ENCODE results near the gene CAND1. TPM values are rescaled to one million over a fixed set of nuclear protein-coding genes. Genes with fewer than 3 reads are reported as not detected.

Gene CAND1
- polyA plus RNA-seq, 2 of the 4 experiments (the other 2 are of a cell fraction), result 70.3 to 185 TPM

GRCh38 chr12:67315661-67316060, 46.5 kb downstream of the CAND1 start:
- DNase-seq (ENCODE audit: low read depth in 1 of 2, low spot score in 1 of 2), result no peak
- CTCF ChIA-PET, result no interaction called here
- Histone ChIP-seq H3K27ac (no peak overlapping the region), H3K9me3 (no peaks in the 10 kb centered on the region), H3K4me2 (no peak overlapping the region), H3K4me3 (no peak overlapping the region), H3K4me1 (no peaks in the 10 kb centered on the region)
- ATAC-seq, result no peak
- no peak for TF ChIP-seq ATOH8 (CRISPR knock-in tag; IDR thresholded peaks at IDR 0.05; ENCODE audit: low read depth)
- TF ChIP-seq HOXB13 (CRISPR knock-in tag; IDR thresholded peaks at IDR 0.05; ENCODE audit: low read depth), result no peak
- TF ChIP-seq POLR2AphosphoS2 (conservative IDR thresholded peaks at IDR 0.05; ENCODE audit: low read length), result no peak
- TF ChIP-seq EHF (CRISPR knock-in tag; IDR thresholded peaks at IDR 0.05), result no peak
- TF ChIP-seq E2F6 (IDR thresholded peaks at IDR 0.05; ENCODE audit: borderline replicate concordance, low read depth), result no peak
- no peak for TF ChIP-seq CBX8 (IDR thresholded peaks at IDR 0.05)
- TF ChIP-seq MAFK (IDR thresholded peaks at IDR 0.05; ENCODE audit: partially characterized antibody), result no peak
- no peak for TF ChIP-seq TP53 (CRISPR knock-in tag; IDR thresholded peaks at IDR 0.05)
- no peak for TF ChIP-seq MYC (IDR thresholded peaks at IDR 0.05; ENCODE audit: borderline replicate concordance, low read length)
- WGBS (ENCODE audit: missing lambda C conversion rate), result 99% methylated on average over 1 of the region's 1 CpG
- POLR2A ChIA-PET, result interaction anchor here (0.7 kb wide), 1 partner anchor 40 kb away, joined by 3 read pairs; no protein-coding TSS in a partner anchor
- peak; percentile 43 for FAIRE-seq

- ChIA-PET CTCF (interaction anchor here (1.2 kb wide), 1 partner anchor 16 kb away, joined by 3 read pairs; no protein-coding TSS in a partner anchor), POLR2A (no interaction called here)
- Histone ChIP-seq H3K4me2 (no peak overlapping the region), H3K27ac (no peak overlapping the region), H3K4me1 (no peaks in the 10 kb centered on the region), H3K9me3 (peaks cover 10% of the 10 kb centered on the region; the same call in 2 of the 3 replicates), H3K4me3 (no peak overlapping the region)
- TF ChIP-seq POLR2AphosphoS2 (conservative IDR thresholded peaks at IDR 0.05; ENCODE audit: low read length), result 0 out of 2 replicates have a peak, but pooled peaks have one; percentile 63
- TF ChIP-seq FOSL2 (IDR thresholded peaks at IDR 0.05), result no peak
- TF ChIP-seq FOSL2 (CRISPR knock-in tag; IDR thresholded peaks at IDR 0.05), result no peak
- no peak for DNase-seq (ENCODE audit: low read depth in 1 of 2, low spot score in 1 of 2)
- ATAC-seq, result no peak
- 85% methylated on average over 3 of the region's 3 CpGs for WGBS (ENCODE audit: missing lambda C conversion rate)
- no peak for FAIRE-seq
These were observed 49.6 kb downstream of the CAND1 start for GRCh38 chr12:67318786-67319185.

GRCh38 chr12:67319936-67320335, 50.8 kb downstream of the CAND1 start:
- H3K4me2 ChIP-seq, result no peak overlapping the region
- no peak overlapping the region for H3K27ac ChIP-seq
- H3K4me3 ChIP-seq, result no peak overlapping the region
- TF ChIP-seq ELK1 (IDR thresholded peaks at IDR 0.05; ENCODE audit: low read depth, low read length), result no peak
- TF ChIP-seq HDAC2 (IDR thresholded peaks at IDR 0.05), result no peak
- TF ChIP-seq FOXS1 (CRISPR knock-in tag; IDR thresholded peaks at IDR 0.05), result no peak
- no peak for TF ChIP-seq FOSL2 (IDR thresholded peaks at IDR 0.05)
- TF ChIP-seq FOSL2 (CRISPR knock-in tag; IDR thresholded peaks at IDR 0.05), result no peak
- no peak for TF ChIP-seq RFX5 (IDR thresholded peaks at IDR 0.05)
- no peak for TF ChIP-seq CTCF (IDR thresholded peaks at IDR 0.05)
- no peak for TF ChIP-seq RARB (CRISPR knock-in tag; IDR thresholded peaks at IDR 0.05)
- TF ChIP-seq HMGXB4 (CRISPR knock-in tag; IDR thresholded peaks at IDR 0.05; ENCODE audit: borderline replicate concordance), result no peak
- no peak for TF ChIP-seq SREBF2 (IDR thresholded peaks at IDR 0.05)
- no peak for TF ChIP-seq POLR2AphosphoS2 (conservative IDR thresholded peaks at IDR 0.05; ENCODE audit: low read length)
- TF ChIP-seq NPAS2 (CRISPR knock-in tag; IDR thresholded peaks at IDR 0.05; ENCODE audit: borderline replicate concordance), result no peak
- no peak for TF ChIP-seq KDM1A (IDR thresholded peaks at IDR 0.05; ENCODE audit: low read depth)
- no peaks in the 10 kb centered on the region for H3K4me1 ChIP-seq
- ATAC-seq (no peak), FAIRE-seq (no peak), DNase-seq (ENCODE audit: low read depth in 1 of 2, low spot score in 1 of 2) (no peak)
- H3K9me3 ChIP-seq, result peaks cover 14% of the 10 kb centered on the region; the same call in 2 of the 3 replicates
- CTCF ChIA-PET, result interaction anchor here (0.6 kb wide), 1 partner anchor 11 kb away, joined by 3 read pairs; no protein-coding TSS in a partner anchor
- POLR2A ChIA-PET, result no interaction called here
- 94% methylated on average over 4 of the region's 4 CpGs for WGBS (ENCODE audit: missing lambda C conversion rate)

Measured in A549 (cell line).